Measurements from ENCODE around the gene MRM2. TPM values are rescaled to one million over a fixed set of nuclear protein-coding genes. Genes with fewer than 3 reads are reported as not detected.

Gene MRM2
- polyA plus RNA-seq, 1 donor from 2014 or later, result 21.4 TPM

- Histone ChIP-seq H4K20me1 (ENCODE audit: insufficient read depth) (no peaks in the 10 kb centered on the region), H3K4me2 (ENCODE audit: low read length) (no peak overlapping the region), H3K9me3 (ENCODE audit: low read length) (no peaks in the 10 kb centered on the region), H3K79me2 (replicated peaks; ENCODE audit: insufficient read depth, low read length) (no peaks in the 10 kb centered on the region), H3K4me3 (ENCODE audit: low read length) (no peak overlapping the region), H2AFZ (ENCODE audit: low read depth, low read length) (no peak overlapping the region), H3K36me3 (ENCODE audit: insufficient read depth, low read length) (no peaks in the 10 kb centered on the region), H3F3A (ENCODE audit: insufficient read depth, low read length, poor library complexity, severe bottlenecking) (no peaks in the 10 kb centered on the region), H3K27ac (ENCODE audit: low read length) (no peak overlapping the region), H3K9ac (ENCODE audit: low read length) (no peak overlapping the region), H3K27me3 (ENCODE audit: insufficient read depth, low read depth, low read length) (no peaks in the 10 kb centered on the region), H3K9me2 (ENCODE audit: insufficient read depth, low read length) (no peaks in the 10 kb centered on the region)
- no peak for TF ChIP-seq RAD21 (conservative IDR thresholded peaks at IDR 0.05)
- no peak for TF ChIP-seq REST (IDR thresholded peaks at IDR 0.05; ENCODE audit: borderline replicate concordance)
- TF ChIP-seq EZH2 (IDR thresholded peaks at IDR 0.05; ENCODE audit: borderline replicate concordance, insufficient read depth, low read length, poor library complexity, severe bottlenecking), result no peak
- TF ChIP-seq POLR2AphosphoS5 (IDR thresholded peaks at IDR 0.05), result no peak
- TF ChIP-seq EP300 (conservative IDR thresholded peaks at IDR 0.05; ENCODE audit: poor library complexity, severe bottlenecking), result no peak
- no peak for TF ChIP-seq TAF1 (IDR thresholded peaks at IDR 0.05; ENCODE audit: low read depth)
- TF ChIP-seq SMC3 (conservative IDR thresholded peaks at IDR 0.05; ENCODE audit: poor library complexity), result no peak
- TF ChIP-seq MXI1 (conservative IDR thresholded peaks at IDR 0.05; ENCODE audit: poor library complexity, severe bottlenecking), result no peak
- no peak for TF ChIP-seq CTCF (IDR thresholded peaks at IDR 0.05; ENCODE audit: poor library complexity, severe bottlenecking)
These were observed 39.5 kb upstream of the MRM2 start for GRCh38 chr7:2281541-2281940.

GRCh38 chr7:2280424-2280823, 38.4 kb upstream of the MRM2 start:
- Histone ChIP-seq H3K27ac (ENCODE audit: low read length) (no peak overlapping the region), H3K4me2 (ENCODE audit: low read length) (no peak overlapping the region), H3K79me2 (replicated peaks; ENCODE audit: insufficient read depth, low read length) (no peaks in the 10 kb centered on the region), H2AFZ (ENCODE audit: low read depth, low read length) (no peak overlapping the region), H3K4me3 (ENCODE audit: low read length) (no peak overlapping the region), H3K27me3 (ENCODE audit: insufficient read depth, low read depth, low read length) (no peaks in the 10 kb centered on the region), H3F3A (ENCODE audit: insufficient read depth, low read length, poor library complexity, severe bottlenecking) (no peaks in the 10 kb centered on the region), H3K9me3 (ENCODE audit: low read length) (no peaks in the 10 kb centered on the region), H3K36me3 (ENCODE audit: insufficient read depth, low read length) (no peaks in the 10 kb centered on the region), H4K20me1 (ENCODE audit: insufficient read depth) (no peaks in the 10 kb centered on the region), H3K9ac (ENCODE audit: low read length) (no peak overlapping the region), H3K9me2 (ENCODE audit: insufficient read depth, low read length) (no peaks in the 10 kb centered on the region)
- TF ChIP-seq CTCF (IDR thresholded peaks at IDR 0.05; ENCODE audit: poor library complexity, severe bottlenecking), result no peak
- TF ChIP-seq POLR2AphosphoS5 (IDR thresholded peaks at IDR 0.05), result no peak
- TF ChIP-seq EZH2 (IDR thresholded peaks at IDR 0.05; ENCODE audit: borderline replicate concordance, insufficient read depth, low read length, poor library complexity, severe bottlenecking), result no peak
- no peak for TF ChIP-seq TAF1 (IDR thresholded peaks at IDR 0.05; ENCODE audit: low read depth)
- no peak for TF ChIP-seq SMC3 (conservative IDR thresholded peaks at IDR 0.05; ENCODE audit: poor library complexity)
